ENCODE data around the gene SPSB1. TPM values are rescaled to one million over a fixed set of nuclear protein-coding genes. Genes with fewer than 3 reads are reported as not detected.

The SPSB1 gene
- total and polyA plus RNA-seq, 2 of the 4 experiments (the other 2 are of a cell fraction): 16.7 to 19.8 TPM

GRCh38 chr1:9315411-9316079 is 22.9 kb downstream of the SPSB1 start (continued):
- TF ChIP-seq RAD21 (IDR thresholded peaks at IDR 0.05; ENCODE audit: low read length): no peak
- no peak; the same call in none of the 2 replicates for TF ChIP-seq CEBPB (IDR thresholded peaks at IDR 0.05; ENCODE audit: low read depth, low read length)
- no peak for TF ChIP-seq MXI1 (IDR thresholded peaks at IDR 0.05; ENCODE audit: borderline replicate concordance, low read depth, low read length)
- TF ChIP-seq POLR2A (IDR thresholded peaks at IDR 0.05; ENCODE audit: low read depth, low read length): no peak
- TF ChIP-seq, protein P1, sequence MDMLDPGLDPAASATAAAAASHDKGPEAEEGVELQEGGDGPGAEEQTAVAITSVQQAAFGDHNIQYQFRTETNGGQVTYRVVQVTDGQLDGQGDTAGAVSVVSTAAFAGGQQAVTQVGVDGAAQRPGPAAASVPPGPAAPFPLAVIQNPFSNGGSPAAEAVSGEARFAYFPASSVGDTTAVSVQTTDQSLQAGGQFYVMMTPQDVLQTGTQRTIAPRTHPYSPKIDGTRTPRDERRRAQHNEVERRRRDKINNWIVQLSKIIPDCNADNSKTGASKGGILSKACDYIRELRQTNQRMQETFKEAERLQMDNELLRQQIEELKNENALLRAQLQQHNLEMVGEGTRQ (IDR thresholded peaks at IDR 0.05; ENCODE audit: low read depth, low read length): peak; percentile 80
- peak; percentile 90 for TF ChIP-seq BHLHE40 (IDR thresholded peaks at IDR 0.05; ENCODE audit: low read depth, low read length)
- peak; percentile 84 for TF ChIP-seq MAZ (IDR thresholded peaks at IDR 0.05; ENCODE audit: borderline replicate concordance, low read depth, low read length)
- no peak for TF ChIP-seq CHD1 (IDR thresholded peaks at IDR 0.05; ENCODE audit: low read depth, low read length)

Data from IMR-90 (cell line).